Activated CD8-positive, alpha-beta memory T cell treated with anti-CD3 and anti-CD28 coated beads, Interleukin-2, amount 50 U/mL, for 1 hour (primary cell): ENCODE measurements around the gene HDAC6.
"Not testable (repeated sequence)": the region's sequence is repeated elsewhere in the genome, so short reads cannot be mapped to it uniquely, and the experiment has no call there.

Source experiments
- DNase-seq: peaks from one replicate; pipeline ENCODE4 v3.0.0-alpha.2; 2020; ENCODE audit errors: extremely low read depth

Gene HDAC6

GRCh38 chrX:48789366-48790220 lies 12.3 kb upstream of the HDAC6 start:
- DNase-seq = no peak

- DNase-seq = no peak
Measured at GRCh38 chrX:48790477-48790876, 11.4 kb upstream of the HDAC6 start.

GRCh38 chrX:48791063-48791820 lies 10.6 kb upstream of the HDAC6 start:
- DNase-seq = no peak

GRCh38 chrX:48792219-48792618 lies 9.6 kb upstream of the HDAC6 start:
- no peak for DNase-seq

GRCh38 chrX:48793935-48794334 lies 7.9 kb upstream of the HDAC6 start:
- no peak for DNase-seq

- no peak for DNase-seq
Measured at GRCh38 chrX:48794340-48794910, 7.4 kb upstream of the HDAC6 start.

- DNase-seq = no peak
Measured at GRCh38 chrX:48794911-48795515, 6.9 kb upstream of the HDAC6 start.

GRCh38 chrX:48798318-48798717 lies 3.5 kb upstream of the HDAC6 start:
- DNase-seq = no peak

- no peak for DNase-seq
Measured at GRCh38 chrX:48800574-48801279, 1.1 kb upstream of the HDAC6 start.

GRCh38 chrX:48802089-48802904 lies 430 bp downstream of the HDAC6 start:
- peak; percentile 11 for DNase-seq

- DNase-seq = no peak
Measured at GRCh38 chrX:48802905-48803200, 986 bp downstream of the HDAC6 start.

- DNase-seq = no peak
Measured at GRCh38 chrX:48806081-48806480, 4.2 kb downstream of the HDAC6 start.

GRCh38 chrX:48813644-48814043 lies 11.8 kb downstream of the HDAC6 start:
- DNase-seq = no peak

GRCh38 chrX:48814722-48815121 lies 12.9 kb downstream of the HDAC6 start:
- no peak for DNase-seq

GRCh38 chrX:48815266-48815665 lies 13.4 kb downstream of the HDAC6 start:
- DNase-seq = no peak

GRCh38 chrX:48816014-48816810 lies 14.3 kb downstream of the HDAC6 start:
- no peak for DNase-seq

- DNase-seq = no peak
Measured at GRCh38 chrX:48818098-48818497, 16.2 kb downstream of the HDAC6 start.

- DNase-seq = no peak
Measured at GRCh38 chrX:48818866-48819265, 17.0 kb downstream of the HDAC6 start.

GRCh38 chrX:48819394-48819793 lies 17.5 kb downstream of the HDAC6 start:
- DNase-seq = not testable (repeated sequence)

- DNase-seq = no peak
Measured at GRCh38 chrX:48823053-48823452, 21.2 kb downstream of the HDAC6 start.
